ENCODE data around the gene OPN1LW. TPM values are rescaled to one million over a fixed set of nuclear protein-coding genes. Genes with fewer than 3 reads are reported as not detected.
A peak's percentile ranks its signal among the peaks of the same experiment; 100 is the strongest.
"Not testable (repeated sequence)": the region's sequence is repeated elsewhere in the genome, so short reads cannot be mapped to it uniquely, and the experiment has no call there.

The OPN1LW gene
- total RNA-seq = not detected

GRCh38 chrX:154144010-154144409 lies at the start of gene OPN1LW:
OPN1LW (plus strand) TSS chrX:154144243; CDS start chrX:154144284, 41 bp downstream.
- H3K4me1 ChIP-seq (ENCODE audit: control insufficient read depth in 1 of 2, low read depth in 2 of 2); H3K36me3 ChIP-seq; H3K27me3 ChIP-seq (replicated peaks; ENCODE audit: insufficient read depth); DNase-seq (ENCODE audit: low spot score); H3K27ac ChIP-seq; H3K9me3 ChIP-seq; H3K4me3 ChIP-seq; ATAC-seq (ENCODE audit: insufficient number of reproducible peaks, low FRiP score, low read depth): not testable (repeated sequence)

GRCh38 chrX:154094833-154095232 lies 49.2 kb upstream of the OPN1LW start:
- Histone ChIP-seq H3K4me1 (ENCODE audit: control insufficient read depth in 1 of 2, low read depth in 2 of 2) (peaks cover 21 to 49% of the 10 kb centered on the region in 2 donors), H3K4me3 (peak overlapping the region; percentile 72), H3K27me3 (replicated peaks; ENCODE audit: insufficient read depth) (no peaks in the 10 kb centered on the region), H3K36me3 (no peaks in the 10 kb centered on the region), H3K9me3 (no peaks in the 10 kb centered on the region), H3K27ac (no peak overlapping the region)
- DNase-seq (ENCODE audit: low spot score) = no peak
- no peak for ATAC-seq (ENCODE audit: insufficient number of reproducible peaks, low FRiP score, low read depth)
- no peak for TF ChIP-seq CTCF (IDR thresholded peaks at IDR 0.05)

- no peak for TF ChIP-seq CTCF (IDR thresholded peaks at IDR 0.05)
- DNase-seq (ENCODE audit: low spot score) (no peak), ATAC-seq (ENCODE audit: insufficient number of reproducible peaks, low FRiP score, low read depth) (no peak)
- peak overlapping the region; percentile 75 to 89 for H3K27ac ChIP-seq
- peak overlapping the region; percentile 72 for H3K4me3 ChIP-seq
- H3K4me1 ChIP-seq (ENCODE audit: control insufficient read depth in 1 of 2, low read depth in 2 of 2) = peaks cover 17 to 43% of the 10 kb centered on the region in 2 donors
- no peaks in the 10 kb centered on the region for H3K9me3 ChIP-seq
- no peaks in the 10 kb centered on the region for H3K27me3 ChIP-seq (replicated peaks; ENCODE audit: insufficient read depth)
- H3K36me3 ChIP-seq = no peaks in the 10 kb centered on the region
Measured at GRCh38 chrX:154096140-154097002, 47.7 kb upstream of the OPN1LW start.

GRCh38 chrX:154097003-154097588 lies 46.9 kb upstream of the OPN1LW start:
- DNase-seq (ENCODE audit: low spot score) = peak; percentile 7
- Histone ChIP-seq H3K36me3 (no peaks in the 10 kb centered on the region), H3K4me3 (peak overlapping the region; percentile 72), H3K4me1 (ENCODE audit: control insufficient read depth in 1 of 2, low read depth in 2 of 2) (peaks cover 17 to 36% of the 10 kb centered on the region in 2 donors), H3K27ac (peak overlapping the region; percentile 75 to 89), H3K9me3 (no peaks in the 10 kb centered on the region), H3K27me3 (replicated peaks; ENCODE audit: insufficient read depth) (no peaks in the 10 kb centered on the region)
- peak; percentile 62 for ATAC-seq (ENCODE audit: insufficient number of reproducible peaks, low FRiP score, low read depth)
- TF ChIP-seq CTCF (IDR thresholded peaks at IDR 0.05) = no peak

- peak within 1 kb of the TSS; percentile 75 to 89 for H3K27ac ChIP-seq
- H3K4me3 ChIP-seq = peak within 1 kb of the TSS; percentile 72
- no peaks in the 10 kb centered on the region for H3K9me3 ChIP-seq
- ATAC-seq (ENCODE audit: insufficient number of reproducible peaks, low FRiP score, low read depth) (peak; percentile 68), DNase-seq (ENCODE audit: low spot score) (peak; percentile 53)
- H3K36me3 ChIP-seq = no peaks in the 10 kb centered on the region
- no peak for TF ChIP-seq CTCF (IDR thresholded peaks at IDR 0.05)
- peaks cover 17 to 28% of the 10 kb centered on the region in 2 donors for H3K4me1 ChIP-seq (ENCODE audit: control insufficient read depth in 1 of 2, low read depth in 2 of 2)
- H3K27me3 ChIP-seq (replicated peaks; ENCODE audit: insufficient read depth) = no peaks in the 10 kb centered on the region
Measured at GRCh38 chrX:154097589-154098541, 46.2 kb upstream of the OPN1LW start, which contains the start of gene MECP2. MECP2 (minus strand) TSS chrX:154097717.
